Testis (tissue), 2 donors: ENCODE measurements around the gene CRACDL.

Experiments used
- POLR2A ChIP-seq: fragments of 450-650 bp; IDR thresholded peaks from one replicate; pipeline ENCODE4 v1.6.1; 2017; ENCODE audit warnings: antibody characterized with exemption, mild to moderate bottlenecking, moderate library complexity
- TF ChIP-seq, protein P1 (sequence below), 3 experiments: fragments of 450-650 bp in 2 of 3; fragments of 200-600 bp in 1 of 3; sonication (generic) in 1 of 3; IDR thresholded peaks; one replicate each; pipeline ENCODE4 v1.5.1; 2016 to 2019; ENCODE audit warnings: antibody characterized with exemption in 3 of 3, mild to moderate bottlenecking in 2 of 3, moderate library complexity in 1 of 3

DNA sequence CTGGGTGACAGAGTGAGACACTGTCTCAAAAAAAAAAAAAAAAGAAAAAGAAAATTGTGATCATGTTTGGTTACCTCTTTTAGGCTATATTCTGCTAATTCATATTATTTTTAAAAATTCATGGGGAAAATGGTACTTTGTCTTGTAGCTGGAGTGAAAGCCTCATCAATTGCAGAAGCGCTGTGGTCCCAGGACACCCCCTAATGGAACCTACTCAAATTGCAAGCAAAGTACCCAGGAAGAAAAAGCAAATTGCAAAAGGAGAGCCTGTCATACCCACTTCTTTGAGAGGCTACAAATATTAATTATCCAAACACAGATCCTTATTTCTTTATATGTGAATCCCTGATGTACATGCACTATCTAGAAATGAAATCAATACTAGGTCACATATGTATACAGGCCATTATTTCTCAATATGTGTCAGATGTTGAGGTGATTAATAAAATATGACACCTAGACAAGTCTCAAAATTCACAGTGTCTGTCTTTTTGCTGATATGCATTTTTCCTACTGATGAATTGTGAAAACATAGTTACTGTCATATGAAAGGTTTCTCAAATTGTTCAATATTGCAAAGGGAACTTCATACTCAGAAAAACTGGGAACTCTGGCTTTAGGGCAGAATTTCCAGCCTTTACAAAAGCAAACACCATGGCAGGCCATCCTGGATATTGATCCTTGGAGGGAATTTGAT, 12.6 kb downstream of the CRACDL start:
- TF ChIP-seq, protein P1, sequence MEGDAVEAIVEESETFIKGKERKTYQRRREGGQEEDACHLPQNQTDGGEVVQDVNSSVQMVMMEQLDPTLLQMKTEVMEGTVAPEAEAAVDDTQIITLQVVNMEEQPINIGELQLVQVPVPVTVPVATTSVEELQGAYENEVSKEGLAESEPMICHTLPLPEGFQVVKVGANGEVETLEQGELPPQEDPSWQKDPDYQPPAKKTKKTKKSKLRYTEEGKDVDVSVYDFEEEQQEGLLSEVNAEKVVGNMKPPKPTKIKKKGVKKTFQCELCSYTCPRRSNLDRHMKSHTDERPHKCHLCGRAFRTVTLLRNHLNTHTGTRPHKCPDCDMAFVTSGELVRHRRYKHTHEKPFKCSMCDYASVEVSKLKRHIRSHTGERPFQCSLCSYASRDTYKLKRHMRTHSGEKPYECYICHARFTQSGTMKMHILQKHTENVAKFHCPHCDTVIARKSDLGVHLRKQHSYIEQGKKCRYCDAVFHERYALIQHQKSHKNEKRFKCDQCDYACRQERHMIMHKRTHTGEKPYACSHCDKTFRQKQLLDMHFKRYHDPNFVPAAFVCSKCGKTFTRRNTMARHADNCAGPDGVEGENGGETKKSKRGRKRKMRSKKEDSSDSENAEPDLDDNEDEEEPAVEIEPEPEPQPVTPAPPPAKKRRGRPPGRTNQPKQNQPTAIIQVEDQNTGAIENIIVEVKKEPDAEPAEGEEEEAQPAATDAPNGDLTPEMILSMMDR (IDR thresholded peaks at IDR 0.05), result no peak
- no peak for TF ChIP-seq POLR2A
